Spinal cord (tissue), 10 donors: ENCODE results near the gene KHDC1L. TPM values are rescaled to one million over a fixed set of nuclear protein-coding genes. Genes with fewer than 3 reads are reported as not detected.
"Not testable (repeated sequence)": the region's sequence is repeated elsewhere in the genome, so short reads cannot be mapped to it uniquely, and the experiment has no call there.

Experiments
- DNase-seq, 6 donors: peaks; one replicate each; pipeline versions ENCODE4 v3.0.0 to v3.0.0-alpha.2; 2013 to 2015; ENCODE audit warnings: low spot score in 6 of 6, low read depth in 4 of 6
- H3K27ac ChIP-seq: one replicate; pipeline ENCODE4 v1.5.1; 2013; ENCODE audit warnings: low read depth, low read length, control low read depth
- H3K27me3 ChIP-seq: one replicate; pipeline ENCODE4 v1.6.1; 2013; ENCODE audit warnings: low read length; ENCODE audit not compliant: control insufficient read depth, insufficient read depth
- H3K36me3 ChIP-seq: one replicate; pipeline ENCODE4 v1.6.1; 2013; ENCODE audit warnings: low read length; ENCODE audit not compliant: control insufficient read depth, insufficient read depth
- H3K4me1 ChIP-seq: one replicate; pipeline ENCODE4 v1.6.1; 2013; ENCODE audit warnings: low read length; ENCODE audit not compliant: control insufficient read depth, insufficient read depth
- H3K4me3 ChIP-seq: one replicate; pipeline ENCODE4 v1.5.1; 2013; ENCODE audit warnings: low read depth, low read length, control low read depth
- H3K9me3 ChIP-seq: one replicate; pipeline ENCODE4 v1.6.1; 2013; ENCODE audit warnings: low read length; ENCODE audit not compliant: control insufficient read depth, insufficient read depth
- WGBS: methylation state at CpG from one replicate; pipeline ENCODE4 v1.1.5; 2013; ENCODE audit warnings: missing lambda C conversion rate; ENCODE audit not compliant: insufficient coverage; 5-methylcytosine and 5-hydroxymethylcytosine counted together
- polyA plus RNA-seq, 2 donors: library from polyadenylated mRNA; unstranded; fragments of 120-200 nt; gene quantifications; one replicate each; pipeline ENCODE4 v1.2.1, GENCODE V29; 2013; ENCODE audit not compliant: insufficient read length in 2 of 2
- total RNA-seq, 2 donors: library from RNA; depleted of rRNA in 1 of 2; stranded (reverse); fragments of 120-200 nt in 1 of 2; fragments of >200 nt in 1 of 2; gene quantifications; one replicate each; pipeline versions ENCODE4 v1.2.3 to v1.2.4, GENCODE V29; 2013 to 2014
- donor health status: healthy.

KHDC1L gene
- total and polyA plus RNA-seq, 4 donors = 0.83 to 2.0 (median 1.6) TPM; not detected in 1

DNA sequence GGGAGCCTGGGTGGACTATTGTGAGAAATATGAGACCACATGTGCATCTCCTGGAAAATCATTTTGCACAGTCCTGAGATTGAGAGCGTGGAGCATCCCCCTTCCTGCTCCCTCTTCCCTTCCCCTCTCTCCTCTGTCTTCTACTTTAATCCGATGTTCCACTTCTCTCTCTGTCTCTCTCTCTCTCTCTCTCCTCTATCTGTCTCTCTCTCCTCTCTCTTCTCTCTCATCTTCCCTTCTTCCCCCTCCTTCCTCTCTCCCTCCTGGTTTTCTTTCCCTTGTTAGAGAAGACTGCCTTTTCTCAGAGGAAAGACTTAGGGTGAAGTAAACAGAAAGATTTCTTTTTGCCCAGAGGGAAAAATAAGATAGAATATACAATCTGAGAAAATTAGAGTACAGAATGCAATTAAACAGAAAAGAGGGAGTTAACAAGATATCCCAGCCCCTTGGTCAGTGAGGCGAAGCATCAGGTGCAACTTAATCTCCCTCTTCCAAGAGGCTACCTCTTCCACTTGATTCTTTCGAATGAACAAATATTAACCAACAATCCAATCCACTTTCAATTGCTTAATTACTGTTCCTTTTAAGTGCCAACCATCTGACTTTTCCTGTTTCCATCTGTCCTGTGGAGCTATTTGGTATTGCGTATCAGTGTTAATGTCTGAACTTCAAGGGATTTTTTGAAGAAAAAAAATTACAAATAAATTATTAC lies 23.1 kb upstream of the KHDC1L start:
- 60% methylated on average over 2 of the region's 5 CpGs for WGBS

DNA sequence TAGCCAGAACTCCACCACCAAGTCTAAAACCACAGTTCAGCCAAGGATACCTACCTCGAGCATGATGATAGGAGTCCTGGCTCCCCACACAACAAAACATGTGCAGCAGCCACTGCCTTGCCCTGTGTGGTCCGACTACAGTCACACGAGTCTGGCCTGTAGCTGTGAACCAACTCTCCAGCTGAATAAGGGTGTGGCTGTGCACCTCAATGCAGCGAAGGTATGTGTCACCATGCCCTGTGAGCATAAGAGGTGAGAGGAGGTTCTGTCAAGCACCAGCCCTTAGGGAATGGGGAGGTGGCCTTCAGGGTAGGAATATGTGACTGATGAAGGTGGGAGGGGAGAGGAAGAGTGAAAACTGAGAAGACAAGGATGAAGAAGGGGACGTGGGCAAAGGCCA lies 16.7 kb upstream of the KHDC1L start:
- no peaks in the 10 kb centered on the region for H3K27me3 ChIP-seq
- DNase-seq = no peak
- no peaks in the 10 kb centered on the region for H3K4me1 ChIP-seq
- no peaks in the 10 kb centered on the region for H3K9me3 ChIP-seq
- H3K27ac ChIP-seq = no peak overlapping the region
- H3K36me3 ChIP-seq = no peaks in the 10 kb centered on the region
- 93% methylated on average over 5 of the region's 5 CpGs for WGBS
- H3K4me3 ChIP-seq = no peak overlapping the region

More for the DNA sequence above, 23.1 kb upstream of the KHDC1L start:
- H3K36me3 ChIP-seq = no peaks in the 10 kb centered on the region
- H3K4me1 ChIP-seq = no peaks in the 10 kb centered on the region
- no peak overlapping the region for H3K4me3 ChIP-seq
- no peaks in the 10 kb centered on the region for H3K9me3 ChIP-seq
- H3K27me3 ChIP-seq = no peaks in the 10 kb centered on the region
- DNase-seq = no peak
- H3K27ac ChIP-seq = no peak overlapping the region

DNA sequence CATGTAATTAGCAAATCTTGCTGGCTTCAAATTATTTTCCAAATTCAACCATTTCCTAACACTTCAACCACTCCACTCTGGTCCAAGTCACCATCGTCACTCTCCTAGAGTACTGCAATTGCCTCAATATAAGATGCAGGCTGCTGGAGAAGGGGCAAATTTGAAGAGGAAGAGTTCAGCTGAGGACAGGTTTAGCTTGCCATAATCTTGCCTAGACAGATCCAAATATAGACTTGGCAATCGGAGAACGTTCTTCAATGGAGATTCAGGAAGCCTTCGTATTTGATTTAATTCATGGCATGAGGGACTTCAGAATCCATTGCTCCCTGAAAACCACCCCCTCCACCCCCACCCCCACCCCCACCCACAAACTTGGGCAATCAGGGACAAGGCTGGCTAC lies 15.4 kb upstream of the KHDC1L start:
- no CpG with 5 or more reads among the region's 4 CpGs for WGBS

DNA sequence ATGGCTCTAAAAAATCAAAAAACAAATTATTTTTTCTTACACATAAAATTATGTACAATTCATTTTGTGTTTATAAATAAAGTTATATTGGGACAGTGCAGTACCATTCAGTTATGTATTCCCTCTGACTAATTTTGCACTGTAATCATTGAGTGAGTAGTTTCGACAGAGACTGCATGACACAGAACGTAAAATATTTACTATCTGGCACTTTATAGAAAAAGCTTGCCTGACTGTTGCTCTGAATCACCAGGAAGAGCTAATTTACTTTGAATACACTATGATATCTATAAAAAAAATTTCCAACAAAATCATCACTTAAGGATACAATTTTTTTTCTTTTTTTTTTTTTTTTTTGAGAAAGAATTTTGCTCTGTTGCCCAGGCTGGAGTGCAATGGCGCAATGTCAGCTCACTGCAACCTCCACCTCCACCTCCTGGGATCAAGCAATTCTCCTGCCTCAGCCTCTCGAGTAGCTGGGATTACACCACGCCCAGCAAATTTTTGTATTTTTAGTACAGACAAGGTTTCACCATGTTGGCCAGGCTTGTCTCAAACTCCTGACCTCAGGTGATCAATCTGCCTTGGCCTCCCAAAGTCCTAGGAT lies 11.0 kb upstream of the KHDC1L start:
- 96% methylated on average over 3 of the region's 5 CpGs for WGBS
- no peak for DNase-seq
- Histone ChIP-seq H3K27ac (no peak overlapping the region), H3K27me3 (no peaks in the 10 kb centered on the region), H3K4me3 (no peak overlapping the region), H3K4me1 (no peaks in the 10 kb centered on the region), H3K36me3 (no peaks in the 10 kb centered on the region), H3K9me3 (no peaks in the 10 kb centered on the region)

More for the DNA sequence above, 15.4 kb upstream of the KHDC1L start:
- Histone ChIP-seq H3K27ac (no peak overlapping the region), H3K27me3 (no peaks in the 10 kb centered on the region), H3K4me3 (no peak overlapping the region), H3K36me3 (no peaks in the 10 kb centered on the region), H3K4me1 (no peaks in the 10 kb centered on the region), H3K9me3 (no peaks in the 10 kb centered on the region)
- DNase-seq = no peak

DNA sequence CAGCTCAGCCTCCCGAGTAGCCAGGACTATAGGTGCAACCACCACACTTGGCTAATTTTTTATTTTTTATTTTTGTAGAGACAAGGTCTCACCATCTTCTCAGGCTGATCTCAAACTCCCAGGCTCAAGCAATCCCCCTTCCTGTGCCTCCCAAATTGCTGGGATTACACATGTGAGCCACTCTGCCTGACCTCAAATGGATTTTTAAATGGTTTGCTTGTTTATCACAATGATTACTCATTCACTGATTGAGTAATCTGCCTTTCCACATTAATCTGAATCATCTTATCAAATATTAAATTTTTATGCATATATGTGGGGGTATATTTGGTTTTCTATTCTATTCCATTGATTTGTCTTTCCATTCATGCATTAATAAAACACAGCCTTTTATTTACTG lies 9.4 kb upstream of the KHDC1L start:
- H3K27me3 ChIP-seq = no peaks in the 10 kb centered on the region
- H3K36me3 ChIP-seq = no peaks in the 10 kb centered on the region
- no peak overlapping the region for H3K4me3 ChIP-seq
- H3K27ac ChIP-seq = no peak overlapping the region
- WGBS = no CpG with 5 or more reads among the region's 1 CpG
- no peak for DNase-seq
- no peaks in the 10 kb centered on the region for H3K9me3 ChIP-seq
- no peaks in the 10 kb centered on the region for H3K4me1 ChIP-seq

DNA sequence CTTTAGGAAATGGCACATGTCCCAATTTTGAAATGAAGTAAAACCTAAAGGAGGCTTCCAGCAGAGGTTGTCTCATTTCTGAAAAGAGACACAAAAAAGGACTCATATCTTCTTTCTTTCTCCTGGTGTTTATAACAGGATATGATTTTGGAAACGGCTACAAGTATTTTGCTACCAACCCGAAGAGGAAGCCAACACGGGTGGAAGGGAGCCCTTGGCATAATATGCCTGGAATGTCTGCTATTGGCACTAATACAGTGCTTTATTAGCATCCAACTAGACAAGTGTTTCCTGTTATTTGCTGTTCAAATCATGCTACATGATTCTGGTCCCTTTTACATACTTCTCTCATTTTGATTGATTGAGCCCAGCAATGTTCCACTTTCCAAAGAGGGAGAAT lies 8.7 kb upstream of the KHDC1L start:
- H3K36me3 ChIP-seq, H3K4me3 ChIP-seq, H3K9me3 ChIP-seq, H3K4me1 ChIP-seq, H3K27me3 ChIP-seq, H3K27ac ChIP-seq: not testable (repeated sequence)
- WGBS = 75% methylated on average over 2 of the region's 3 CpGs
- peak in 1 of 6 donors; percentile 26 for DNase-seq

DNA sequence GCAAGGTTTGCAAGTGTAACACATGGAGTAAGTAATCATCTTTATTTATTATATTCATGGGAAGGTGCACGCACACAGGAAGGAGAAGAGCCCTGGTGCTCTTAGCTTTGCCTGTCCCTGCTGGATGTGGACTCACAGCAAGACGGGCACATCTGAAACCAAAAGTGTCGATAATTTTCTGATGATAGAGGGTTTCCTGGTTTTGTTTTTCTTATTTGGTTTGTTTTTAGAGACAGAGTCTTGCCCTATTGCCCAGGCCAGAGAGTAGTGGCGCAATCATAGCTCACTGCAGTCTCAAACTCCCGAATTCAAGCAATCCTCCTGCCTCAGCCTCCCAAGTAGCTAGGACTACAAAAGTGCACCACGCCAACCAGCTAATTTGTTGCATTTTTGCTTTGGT lies 7.8 kb upstream of the KHDC1L start:
- 91% methylated on average over 4 of the region's 6 CpGs for WGBS

DNA sequence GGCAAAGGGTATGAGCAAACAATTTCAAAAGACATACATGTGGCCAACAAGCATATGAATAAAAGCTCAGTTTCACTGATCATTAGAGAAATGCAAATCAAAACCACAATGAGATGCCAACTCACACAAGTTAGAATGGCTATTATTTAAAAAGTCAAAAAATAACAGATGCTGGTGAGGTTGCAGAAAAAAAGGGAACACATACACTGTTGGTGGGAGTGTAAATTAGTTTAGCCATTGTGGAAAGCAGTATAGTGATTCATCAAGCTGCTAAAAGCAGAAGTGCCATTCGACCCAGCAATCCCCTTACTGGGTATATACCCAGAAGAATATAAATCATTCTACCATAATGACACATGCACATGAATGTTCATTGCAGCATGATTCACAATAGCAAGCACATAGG lies 6.7 kb upstream of the KHDC1L start:
- no peak overlapping the region for H3K27ac ChIP-seq
- H3K9me3 ChIP-seq = no peaks in the 10 kb centered on the region
- H3K36me3 ChIP-seq = no peaks in the 10 kb centered on the region
- no peak overlapping the region for H3K4me3 ChIP-seq
- H3K27me3 ChIP-seq = no peaks in the 10 kb centered on the region
- WGBS = no CpG with 5 or more reads among the region's 1 CpG
- DNase-seq = no peak
- H3K4me1 ChIP-seq = no peaks in the 10 kb centered on the region

More for the DNA sequence above, 7.8 kb upstream of the KHDC1L start:
- H3K9me3 ChIP-seq = no peaks in the 10 kb centered on the region
- H3K27ac ChIP-seq = no peak overlapping the region
- no peak for DNase-seq
- no peaks in the 10 kb centered on the region for H3K4me1 ChIP-seq
- H3K36me3 ChIP-seq = no peaks in the 10 kb centered on the region
- no peak overlapping the region for H3K4me3 ChIP-seq
- H3K27me3 ChIP-seq = no peaks in the 10 kb centered on the region

DNA sequence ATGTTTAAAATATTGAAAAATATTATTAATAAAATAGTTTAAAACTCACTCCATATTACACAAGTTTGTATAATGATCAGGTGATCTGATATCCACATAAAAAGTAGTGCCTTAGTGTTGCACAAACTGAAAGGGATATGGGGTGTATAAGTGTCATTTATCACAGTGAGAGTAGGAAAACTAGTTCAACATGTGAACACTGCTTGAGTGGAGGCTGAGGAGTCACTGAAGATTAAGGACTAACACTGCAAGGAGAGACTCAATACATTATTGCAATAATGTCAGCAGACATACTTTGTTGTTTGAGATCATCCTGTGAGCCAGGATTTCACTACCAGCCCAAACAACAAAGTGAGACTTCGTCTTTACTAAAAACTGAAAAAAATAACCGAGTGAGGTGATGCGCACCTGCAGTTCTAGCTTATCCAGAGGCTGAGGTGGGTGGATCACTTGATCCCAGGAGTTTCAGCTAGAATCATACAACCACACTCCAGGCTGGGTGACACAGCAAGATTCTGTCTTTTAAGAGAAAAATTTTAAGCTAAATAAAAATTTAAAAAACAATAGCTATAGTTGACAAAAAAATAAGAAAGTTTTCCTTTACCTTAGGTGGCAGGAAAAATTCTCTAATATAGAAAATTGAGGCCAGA lies 2.4 kb upstream of the KHDC1L start:
- Histone ChIP-seq H3K4me3 (no peak overlapping the region), H3K9me3 (no peaks in the 10 kb centered on the region), H3K27me3 (no peaks in the 10 kb centered on the region), H3K27ac (no peak overlapping the region), H3K4me1 (no peaks in the 10 kb centered on the region), H3K36me3 (peaks cover 7% of the 10 kb centered on the region)
- no CpG with 5 or more reads among the region's 3 CpGs for WGBS
- no peak for DNase-seq

DNA sequence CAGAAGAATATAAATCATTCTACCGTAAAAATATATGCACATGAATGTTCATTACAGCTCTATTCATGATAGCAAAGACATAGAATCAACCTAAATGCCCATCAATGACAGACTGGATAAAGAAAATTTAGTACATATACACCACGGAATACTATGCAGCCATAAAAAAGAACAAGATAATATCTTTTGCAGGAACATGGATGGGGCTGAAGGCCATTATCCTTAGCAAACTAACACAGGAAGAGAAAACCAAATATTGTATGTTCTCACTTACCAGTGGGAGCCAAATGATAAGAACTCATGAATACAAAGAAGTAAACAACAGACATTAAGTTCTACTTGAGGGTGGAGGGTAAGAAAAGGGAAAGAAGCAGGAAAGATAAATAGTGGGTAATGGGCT lies 8.4 kb downstream of the KHDC1L start:
- H3K4me3 ChIP-seq = no peak overlapping the region
- H3K9me3 ChIP-seq = no peaks in the 10 kb centered on the region
- DNase-seq = no peak
- no peaks in the 10 kb centered on the region for H3K27me3 ChIP-seq
- WGBS = no CpG with 5 or more reads among the region's 2 CpGs
- no peaks in the 10 kb centered on the region for H3K4me1 ChIP-seq
- no peak overlapping the region for H3K27ac ChIP-seq
- no peaks in the 10 kb centered on the region for H3K36me3 ChIP-seq
